ENCODE results near the gene DPP10.

DNA sequence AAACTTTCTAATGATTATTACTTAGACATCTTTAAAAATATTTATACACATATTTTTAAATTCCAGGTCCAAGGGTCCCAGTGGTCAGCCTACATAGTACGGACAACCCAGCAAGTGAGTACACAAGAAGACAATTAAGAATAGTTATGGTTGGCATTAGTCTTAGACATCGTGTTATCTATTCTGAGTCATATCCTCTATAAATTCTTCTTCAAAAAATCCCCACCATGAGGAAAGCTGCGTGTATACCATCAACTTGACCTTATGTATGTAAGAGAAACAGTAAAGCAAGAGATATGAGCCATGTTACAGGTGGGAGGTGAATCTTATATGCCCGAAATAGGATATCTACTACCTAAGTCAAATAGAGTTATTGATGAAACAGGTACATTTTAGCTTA is 1339.8 kb downstream of the DPP10 start:
- TF ChIP-seq POLR2A (IDR thresholded peaks at IDR 0.05) (no peak), POLR2AphosphoS5 (IDR thresholded peaks at IDR 0.05) (no peak)
- TF ChIP-seq, protein P1, sequence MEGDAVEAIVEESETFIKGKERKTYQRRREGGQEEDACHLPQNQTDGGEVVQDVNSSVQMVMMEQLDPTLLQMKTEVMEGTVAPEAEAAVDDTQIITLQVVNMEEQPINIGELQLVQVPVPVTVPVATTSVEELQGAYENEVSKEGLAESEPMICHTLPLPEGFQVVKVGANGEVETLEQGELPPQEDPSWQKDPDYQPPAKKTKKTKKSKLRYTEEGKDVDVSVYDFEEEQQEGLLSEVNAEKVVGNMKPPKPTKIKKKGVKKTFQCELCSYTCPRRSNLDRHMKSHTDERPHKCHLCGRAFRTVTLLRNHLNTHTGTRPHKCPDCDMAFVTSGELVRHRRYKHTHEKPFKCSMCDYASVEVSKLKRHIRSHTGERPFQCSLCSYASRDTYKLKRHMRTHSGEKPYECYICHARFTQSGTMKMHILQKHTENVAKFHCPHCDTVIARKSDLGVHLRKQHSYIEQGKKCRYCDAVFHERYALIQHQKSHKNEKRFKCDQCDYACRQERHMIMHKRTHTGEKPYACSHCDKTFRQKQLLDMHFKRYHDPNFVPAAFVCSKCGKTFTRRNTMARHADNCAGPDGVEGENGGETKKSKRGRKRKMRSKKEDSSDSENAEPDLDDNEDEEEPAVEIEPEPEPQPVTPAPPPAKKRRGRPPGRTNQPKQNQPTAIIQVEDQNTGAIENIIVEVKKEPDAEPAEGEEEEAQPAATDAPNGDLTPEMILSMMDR (IDR thresholded peaks at IDR 0.05 in 8 of 11, conservative IDR thresholded peaks at IDR 0.05 in 3 of 11) = no peak
